ENCODE data around the gene USH2A. TPM values are rescaled to one million over a fixed set of nuclear protein-coding genes. Genes with fewer than 3 reads are reported as not detected.

The USH2A gene
- total and polyA plus RNA-seq, 8 donors, result 0.37 to 0.58 TPM; not detected in 6

- Histone ChIP-seq H3K4me1 (no peaks in the 10 kb centered on the region), H3K27ac (no peak overlapping the region), H3K36me3 (no peaks in the 10 kb centered on the region), H3K27me3 (no peaks in the 10 kb centered on the region), H3K9me3 (no peaks in the 10 kb centered on the region), H3K4me3 (no peak overlapping the region)
- 85 to 94% (median 93%) methylated on average over 5 of the region's 5 CpGs for WGBS, 5 donors
- no peak for DNase-seq
- no peak for TF ChIP-seq CTCF (IDR thresholded peaks at IDR 0.05)
- TF ChIP-seq EP300 (IDR thresholded peaks at IDR 0.05), result no peak
- TF ChIP-seq POLR2AphosphoS5 (IDR thresholded peaks at IDR 0.05), result no peak
- no peak for TF ChIP-seq POLR2A (IDR thresholded peaks at IDR 0.05)
- intact Hi-C loops (cut with DNase I; ENCODE audit: low total_unique reads), result no loop called here
Observed at GRCh38 chr1:216437603-216438002, 14.4 kb upstream of the USH2A start.

- Histone ChIP-seq H3K36me3 (no peaks in the 10 kb centered on the region), H3K4me3 (no peak overlapping the region), H3K27me3 (no peaks in the 10 kb centered on the region), H3K27ac (no peak overlapping the region), H3K9me3 (no peaks in the 10 kb centered on the region), H3K4me1 (no peaks in the 10 kb centered on the region)
- DNase-seq, result no peak
- no peak for TF ChIP-seq POLR2A (IDR thresholded peaks at IDR 0.05)
- TF ChIP-seq POLR2AphosphoS5 (IDR thresholded peaks at IDR 0.05), result no peak
- no peak for TF ChIP-seq EP300 (IDR thresholded peaks at IDR 0.05)
- no peak for TF ChIP-seq CTCF (IDR thresholded peaks at IDR 0.05)
- intact Hi-C loops (cut with DNase I; ENCODE audit: low total_unique reads), result no loop called here
Observed at GRCh38 chr1:216434232-216434631, 11.0 kb upstream of the USH2A start.

DNA sequence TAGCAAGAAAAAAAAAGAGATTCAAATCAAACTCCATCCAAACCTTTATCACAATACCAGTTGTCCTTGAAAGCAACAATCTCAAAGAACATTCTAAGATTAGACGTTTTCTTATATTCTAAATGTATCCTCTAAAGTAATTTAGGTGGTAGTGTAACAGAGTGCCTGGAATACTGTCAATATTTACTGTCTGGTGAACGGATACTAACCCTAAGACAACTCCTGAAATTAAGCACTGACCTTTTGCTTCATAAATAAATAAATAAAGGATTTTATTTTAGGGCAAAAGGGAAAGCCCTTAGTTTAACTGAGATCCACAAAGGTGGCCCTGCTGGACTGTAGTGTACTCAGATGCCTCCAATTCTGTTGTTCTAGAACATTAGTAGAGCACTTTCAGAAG lies 9.9 kb upstream of the USH2A start:
- H3K4me3 ChIP-seq, result no peak overlapping the region
- 49 to 61% (median 53%) methylated on average over 2 of the region's 2 CpGs for WGBS, 5 donors
- no peaks in the 10 kb centered on the region for H3K36me3 ChIP-seq
- no peaks in the 10 kb centered on the region for H3K4me1 ChIP-seq
- no peaks in the 10 kb centered on the region for H3K27me3 ChIP-seq
- intact Hi-C loops (cut with DNase I; ENCODE audit: low total_unique reads), result no loop called here
- H3K27ac ChIP-seq, result no peak overlapping the region
- no peak for DNase-seq
- no peaks in the 10 kb centered on the region for H3K9me3 ChIP-seq
- TF ChIP-seq POLR2AphosphoS5 (IDR thresholded peaks at IDR 0.05) (no peak), CTCF (IDR thresholded peaks at IDR 0.05) (no peak), EP300 (IDR thresholded peaks at IDR 0.05) (no peak), POLR2A (IDR thresholded peaks at IDR 0.05) (no peak)

- H3K9me3 ChIP-seq, result no peaks in the 10 kb centered on the region
- TF ChIP-seq CTCF (IDR thresholded peaks at IDR 0.05), result no peak
- TF ChIP-seq POLR2A (IDR thresholded peaks at IDR 0.05), result no peak
- TF ChIP-seq POLR2AphosphoS5 (IDR thresholded peaks at IDR 0.05), result no peak
- no peak for TF ChIP-seq EP300 (IDR thresholded peaks at IDR 0.05)
- 35 to 75% (median 59%) methylated on average over 2 of the region's 2 CpGs for WGBS, 5 donors
- intact Hi-C loops (cut with DNase I; ENCODE audit: low total_unique reads), result no loop called here
- H3K4me3 ChIP-seq, result no peak overlapping the region
- DNase-seq, result no peak
- no peaks in the 10 kb centered on the region for H3K4me1 ChIP-seq
- H3K36me3 ChIP-seq, result no peaks in the 10 kb centered on the region
- H3K27ac ChIP-seq, result no peak overlapping the region
- H3K27me3 ChIP-seq, result no peaks in the 10 kb centered on the region
Observed at GRCh38 chr1:216430744-216431143, 7.5 kb upstream of the USH2A start.
